LNCAP (cell line): ENCODE results near the gene RNF180.

Experiments
- CTCF ChIP-seq: fragments of 450-650 bp; IDR thresholded peaks from 2 replicates; pipeline ENCODE4 v1.5.1; 2017; ENCODE audit warnings: mild to moderate bottlenecking

Gene RNF180

GRCh38 chr5:64163135-64163534, 2.5 kb upstream of the RNF180 start:
- TF ChIP-seq CTCF, result no peak

GRCh38 chr5:64163746-64164145, 1.9 kb upstream of the RNF180 start:
- TF ChIP-seq CTCF, result no peak

- no peak for TF ChIP-seq CTCF
Observed at GRCh38 chr5:64164166-64164565, 1.5 kb upstream of the RNF180 start.

GRCh38 chr5:64165160-64165499, 513 bp upstream of the RNF180 start:
- no peak for TF ChIP-seq CTCF

GRCh38 chr5:64166201-64166959, 737 bp downstream of the RNF180 start:
- TF ChIP-seq CTCF, result no peak

GRCh38 chr5:64176301-64176700, 10.7 kb downstream of the RNF180 start:
- no peak for TF ChIP-seq CTCF

- TF ChIP-seq CTCF, result no peak
Observed at GRCh38 chr5:64180661-64181343, 15.2 kb downstream of the RNF180 start.
